H9 (cell line): ENCODE measurements around the gene BICDL2. TPM values are rescaled to one million over a fixed set of nuclear protein-coding genes. Genes with fewer than 3 reads are reported as not detected.

Experiments used
- DNase-seq: peaks from one replicate; pipeline ENCODE4 v3.0.0-alpha.2; 2017
- H2AFZ ChIP-seq: one replicate; pipeline ENCODE4 v1.6.1; 2013; ENCODE audit warnings: mild to moderate bottlenecking, low read length, control low read depth, moderate library complexity
- H2AK5ac ChIP-seq: 2 replicates; pipeline ENCODE4 v1.6.1; 2013; ENCODE audit warnings: low read length, control low read depth, mixed read lengths; ENCODE audit not compliant: insufficient read length
- H2BK120ac ChIP-seq: one replicate; pipeline ENCODE4 v1.6.1; 2013; ENCODE audit warnings: low read depth, mild to moderate bottlenecking, low read length, control low read depth, inconsistent platforms; ENCODE audit not compliant: poor library complexity, severe bottlenecking
- H2BK12ac ChIP-seq: 2 replicates; pipeline ENCODE4 v1.6.1; 2013; ENCODE audit warnings: low read length, control low read depth, mixed read lengths, low read depth; ENCODE audit not compliant: insufficient read length
- H2BK15ac ChIP-seq: 2 replicates; pipeline ENCODE4 v1.6.1; 2013; ENCODE audit warnings: low read depth, low read length, control low read depth
- H2BK20ac ChIP-seq: one replicate; pipeline ENCODE4 v1.6.1; 2013; ENCODE audit warnings: low read depth, mild to moderate bottlenecking, low read length, control low read depth, inconsistent platforms; ENCODE audit not compliant: poor library complexity, severe bottlenecking
- H2BK5ac ChIP-seq: 2 replicates; pipeline ENCODE4 v1.6.1; 2013; ENCODE audit warnings: low read length, control low read depth, mixed read lengths; ENCODE audit not compliant: insufficient read length
- H3K14ac ChIP-seq: 2 replicates; pipeline ENCODE4 v1.6.1; 2013; ENCODE audit warnings: low read length, control low read depth; ENCODE audit not compliant: insufficient read depth
- H3K18ac ChIP-seq: 2 replicates; pipeline ENCODE4 v1.6.1; 2013; ENCODE audit warnings: low read depth, mild to moderate bottlenecking, mixed read lengths, low read length, control low read depth; ENCODE audit not compliant: insufficient read length
- H3K23ac ChIP-seq: 2 replicates; pipeline ENCODE4 v1.6.1; 2013; ENCODE audit warnings: low read length, control low read depth, mixed read lengths, low read depth; ENCODE audit not compliant: insufficient read length
- H3K23me2 ChIP-seq: 2 replicates; pipeline ENCODE4 v1.6.1; 2013; ENCODE audit warnings: low read depth, mild to moderate bottlenecking, mixed read lengths, low read length, control low read depth; ENCODE audit not compliant: insufficient read length, poor library complexity, severe bottlenecking
- H3K27ac ChIP-seq: 2 replicates; pipeline ENCODE4 v1.5.1; 2013; ENCODE audit warnings: low read length, control low read depth, mixed read lengths, low read depth; ENCODE audit not compliant: insufficient read length
- H3K27me3 ChIP-seq: 2 replicates; pipeline ENCODE4 v1.6.1; 2013; ENCODE audit warnings: low read length, control low read depth, inconsistent platforms; ENCODE audit not compliant: insufficient read depth
- H3K4ac ChIP-seq: 2 replicates; pipeline ENCODE4 v1.6.1; 2013; ENCODE audit warnings: low read depth, mild to moderate bottlenecking, control low read depth, inconsistent platforms, low read length, moderate library complexity
- H3K4me1 ChIP-seq: 2 replicates; pipeline ENCODE4 v1.6.1; 2013; ENCODE audit warnings: low read length, control low read depth, inconsistent platforms; ENCODE audit not compliant: insufficient read depth
- H3K4me2 ChIP-seq: 2 replicates; pipeline ENCODE4 v1.6.1; 2013; ENCODE audit warnings: low read length, control low read depth, mixed read lengths; ENCODE audit not compliant: insufficient read length, insufficient read depth
- H3K56ac ChIP-seq: 2 replicates; pipeline ENCODE4 v1.6.1; 2013; ENCODE audit warnings: low read depth, mild to moderate bottlenecking, mixed read lengths, low read length, control low read depth; ENCODE audit not compliant: insufficient read length
- H3K79me1 ChIP-seq: 2 replicates; pipeline ENCODE4 v1.6.1; 2013; ENCODE audit warnings: low read depth, mild to moderate bottlenecking, moderate library complexity, low read length, control low read depth, inconsistent platforms; ENCODE audit not compliant: insufficient read depth, poor library complexity, severe bottlenecking
- H3K79me2 ChIP-seq: 2 replicates; pipeline ENCODE4 v1.6.1; 2013; ENCODE audit warnings: low read length, control low read depth, inconsistent platforms; ENCODE audit not compliant: insufficient read depth
- H3K9ac ChIP-seq: 2 replicates; pipeline ENCODE4 v1.6.1; 2013; ENCODE audit warnings: low read length, control low read depth, mixed read lengths; ENCODE audit not compliant: insufficient read length; ENCODE audit errors: extremely low read depth
- H3K9me3 ChIP-seq: one replicate; pipeline ENCODE4 v1.6.1; 2013; ENCODE audit warnings: low read depth, low read length, inconsistent platforms; ENCODE audit not compliant: control insufficient read depth
- H3T11ph ChIP-seq: one replicate; pipeline ENCODE4 v1.6.1; 2013; ENCODE audit warnings: mild to moderate bottlenecking, low read length, control low read depth, inconsistent platforms
- H4K20me1 ChIP-seq: one replicate; pipeline ENCODE4 v1.6.1; 2013; ENCODE audit not compliant: control insufficient read depth, insufficient read length, insufficient read depth
- H4K5ac ChIP-seq: 2 replicates; pipeline ENCODE4 v1.6.1; 2013; ENCODE audit warnings: low read depth, mild to moderate bottlenecking, mixed read lengths, low read length, control low read depth; ENCODE audit not compliant: insufficient read length
- H4K8ac ChIP-seq: replicated peaks from 2 replicates; pipeline ENCODE4 v1.6.1; 2013; ENCODE audit warnings: low read length, control low read depth, mixed read lengths, low read depth; ENCODE audit not compliant: insufficient read length
- H4K91ac ChIP-seq: 2 replicates; pipeline ENCODE4 v1.6.1; 2013; ENCODE audit warnings: low read depth, mild to moderate bottlenecking, moderate library complexity, mixed read lengths, low read length, control low read depth; ENCODE audit not compliant: insufficient read length
- H3K27ac Mint-ChIP-seq, 3 experiments: 2 replicates in 2 of 3; 3 replicates in 1 of 3; pipeline ENCODE4 v1.8.0; 2020 to 2021; ENCODE audit warnings: mixed read lengths in 3 of 3, mild to moderate bottlenecking in 1 of 3, moderate library complexity in 1 of 3
- H3K27me3 Mint-ChIP-seq: 2 replicates; pipeline ENCODE4 v1.8.0; 2021; ENCODE audit warnings: low read depth, mild to moderate bottlenecking, moderate library complexity, mixed read lengths
- H3K36me3 Mint-ChIP-seq, 3 experiments: 2 replicates in 2 of 3; 3 replicates in 1 of 3; pipeline ENCODE4 v1.8.0; 2020 to 2021; ENCODE audit warnings: low read depth in 3 of 3, mixed read lengths in 3 of 3; ENCODE audit not compliant: insufficient read depth in 1 of 3
- H3K4me1 Mint-ChIP-seq, 2 experiments: 2 replicates each; pipeline ENCODE4 v1.8.0; 2020; ENCODE audit warnings: mixed read lengths in 2 of 2
- H3K4me3 Mint-ChIP-seq, 2 experiments: 2 replicates in 1 of 2; 3 replicates in 1 of 2; pipeline ENCODE4 v1.8.0; 2020 to 2021; ENCODE audit warnings: mild to moderate bottlenecking in 2 of 2, mixed read lengths in 2 of 2, moderate library complexity in 1 of 2
- H3K9me3 Mint-ChIP-seq, 2 experiments: 2 replicates in 1 of 2; 3 replicates in 1 of 2; pipeline ENCODE4 v1.8.0; 2020; ENCODE audit warnings: mild to moderate bottlenecking in 2 of 2, mixed read lengths in 2 of 2, moderate library complexity in 1 of 2
- WGBS: extraction: QIAGEN DNeasy Blood & Tissue Kit; methylation state at CpG from one replicate; pipeline ENCODE4 v1.1.7; 2013; ENCODE audit warnings: missing lambda C conversion rate, low lambda C conversion rate, mixed read lengths; ENCODE audit not compliant: insufficient read length; ENCODE audit errors: extremely low coverage; 5-methylcytosine and 5-hydroxymethylcytosine counted together
- total RNA-seq: library from RNA; stranded (reverse); gene quantifications from 2 replicates; pipeline ENCODE4 v1.2.1, GENCODE V29; 2021
- TF ChIP-seq, protein P1 (sequence below): fragments of 200-600 bp; sonication (generic); conservative IDR thresholded peaks from 3 replicates; pipeline ENCODE4 v1.8.0; 2021; ENCODE audit warnings: antibody characterized with exemption, mild to moderate bottlenecking

Gene BICDL2
- total RNA-seq, 1 experiment from 2014 or later = 13.5 TPM

- no CpG with 5 or more reads among the region's 40 CpGs for WGBS
Measured at GRCh38 chr16:3035972-3036725, 595 bp downstream of the BICDL2 start.

More at GRCh38 chr16:3035972-3036725, 595 bp downstream of the BICDL2 start:
- peaks cover 42% of the 10 kb centered on the region for H3K27me3 Mint-ChIP-seq
- peak overlapping the region; percentile 66 to 79 for H3K4me3 Mint-ChIP-seq
- H3K79me2 ChIP-seq = no peaks in the 10 kb centered on the region
- H2BK120ac ChIP-seq = no peak overlapping the region
- H3K56ac ChIP-seq = no peak overlapping the region
- H3K9ac ChIP-seq = peak overlapping the region; percentile 10
- H3K79me1 ChIP-seq = no peaks in the 10 kb centered on the region
- peak overlapping the region; percentile 31 for H3K18ac ChIP-seq
- no peak overlapping the region for H2AFZ ChIP-seq
- H3K27me3 ChIP-seq = no peaks in the 10 kb centered on the region
- H3K23me2 ChIP-seq = peaks cover 7% of the 10 kb centered on the region
- H2BK20ac ChIP-seq = no peak overlapping the region
- TF ChIP-seq, protein P1, sequence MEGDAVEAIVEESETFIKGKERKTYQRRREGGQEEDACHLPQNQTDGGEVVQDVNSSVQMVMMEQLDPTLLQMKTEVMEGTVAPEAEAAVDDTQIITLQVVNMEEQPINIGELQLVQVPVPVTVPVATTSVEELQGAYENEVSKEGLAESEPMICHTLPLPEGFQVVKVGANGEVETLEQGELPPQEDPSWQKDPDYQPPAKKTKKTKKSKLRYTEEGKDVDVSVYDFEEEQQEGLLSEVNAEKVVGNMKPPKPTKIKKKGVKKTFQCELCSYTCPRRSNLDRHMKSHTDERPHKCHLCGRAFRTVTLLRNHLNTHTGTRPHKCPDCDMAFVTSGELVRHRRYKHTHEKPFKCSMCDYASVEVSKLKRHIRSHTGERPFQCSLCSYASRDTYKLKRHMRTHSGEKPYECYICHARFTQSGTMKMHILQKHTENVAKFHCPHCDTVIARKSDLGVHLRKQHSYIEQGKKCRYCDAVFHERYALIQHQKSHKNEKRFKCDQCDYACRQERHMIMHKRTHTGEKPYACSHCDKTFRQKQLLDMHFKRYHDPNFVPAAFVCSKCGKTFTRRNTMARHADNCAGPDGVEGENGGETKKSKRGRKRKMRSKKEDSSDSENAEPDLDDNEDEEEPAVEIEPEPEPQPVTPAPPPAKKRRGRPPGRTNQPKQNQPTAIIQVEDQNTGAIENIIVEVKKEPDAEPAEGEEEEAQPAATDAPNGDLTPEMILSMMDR = no peak
- H3K4ac ChIP-seq = no peak overlapping the region
- no peak overlapping the region for H2BK12ac ChIP-seq
- H3K4me2 ChIP-seq = peak overlapping the region; percentile 78
- no peak for DNase-seq
- H3K9me3 Mint-ChIP-seq = no peaks in the 10 kb centered on the region
- peak overlapping the region in 1 of 3 experiments; percentile 15; a peak in 1 of 7 replicates for H3K27ac Mint-ChIP-seq
- H3K23ac ChIP-seq = no peak overlapping the region
- no peak overlapping the region for H3T11ph ChIP-seq
- no peak overlapping the region for H2BK15ac ChIP-seq
- H2BK5ac ChIP-seq = no peak overlapping the region
- peaks cover 28 to 32% of the 10 kb centered on the region in 2 experiments for H3K4me1 Mint-ChIP-seq
- H4K5ac ChIP-seq = no peak overlapping the region
- H4K8ac ChIP-seq = no peak overlapping the region
- H3K36me3 Mint-ChIP-seq = peaks cover 3 to 5% (median 3%) of the 10 kb centered on the region in 3 experiments; a peak in 4 of 7 replicates
- H3K27ac ChIP-seq = no peak overlapping the region
- no peaks in the 10 kb centered on the region; the same call in 1 of the 2 replicates for H3K4me1 ChIP-seq
- H4K20me1 ChIP-seq = peaks cover 3% of the 10 kb centered on the region
- no peak overlapping the region for H4K91ac ChIP-seq
- no peak overlapping the region for H2AK5ac ChIP-seq
- H3K9me3 ChIP-seq = no peaks in the 10 kb centered on the region
- peak overlapping the region; percentile 77; the same call in 1 of the 2 replicates for H3K14ac ChIP-seq
